GM23338 (cell line): ENCODE data around the gene TOM1L1.

Experiments used
- CREB1 ChIP-seq: fragments of 250-450 bp; sonication (Bioruptor Pico); IDR thresholded peaks from 2 replicates; pipeline ENCODE4 v1.5.0; 2020; ENCODE audit warnings: low read depth, mild to moderate bottlenecking, moderate library complexity
- EZH2 ChIP-seq: fragments of 200-600 bp; sonication (generic); IDR thresholded peaks from one replicate; pipeline ENCODE4 v1.8.0; 2017; ENCODE audit warnings: antibody characterized with exemption, mild to moderate bottlenecking, low read depth; ENCODE audit not compliant: unreplicated experiment
- EZH2phosphoT487 ChIP-seq: fragments of 200-600 bp; sonication (generic); IDR thresholded peaks from one replicate; pipeline ENCODE4 v1.8.1; 2018; ENCODE audit warnings: antibody characterized with exemption; ENCODE audit not compliant: unreplicated experiment
- JUNB ChIP-seq: IDR thresholded peaks from one replicate; pipeline ENCODE4 v1.6.1; 2016; ENCODE audit warnings: antibody characterized with exemption; ENCODE audit not compliant: unreplicated experiment
- NANOG ChIP-seq: IDR thresholded peaks from 2 replicates; pipeline ENCODE4 v1.6.1; 2016; ENCODE audit warnings: antibody characterized with exemption, borderline replicate concordance
- POLR2AphosphoS5 ChIP-seq: IDR thresholded peaks from 2 replicates; pipeline ENCODE4 v1.6.1; 2016; ENCODE audit warnings: antibody characterized with exemption, low read depth
- STAT1 ChIP-seq: IDR thresholded peaks from one replicate; pipeline ENCODE4 v1.6.1; 2016; ENCODE audit warnings: antibody characterized with exemption; ENCODE audit not compliant: unreplicated experiment
- ZNF114 ChIP-seq: fragments of 250-450 bp; sonication (Bioruptor Pico); IDR thresholded peaks from 2 replicates; pipeline ENCODE4 v1.5.0; 2020; ENCODE audit warnings: mild to moderate bottlenecking, moderate library complexity
- TF ChIP-seq, protein P1 (sequence below), 2 experiments: fragments of 200-600 bp in 1 of 2; sonication (generic) in 1 of 2; conservative IDR thresholded peaks; 2 replicates each; pipeline versions ENCODE4 v1.5.1 to v1.6.1; 2016 to 2017; ENCODE audit warnings: antibody characterized with exemption in 2 of 2, low read depth in 2 of 2, mild to moderate bottlenecking in 2 of 2, moderate library complexity in 1 of 2
- TF ChIP-seq, protein P2 (sequence below): IDR thresholded peaks from one replicate; pipeline ENCODE4 v1.6.1; 2018; ENCODE audit warnings: antibody characterized with exemption; ENCODE audit not compliant: unreplicated experiment
- TF ChIP-seq, protein P3 (sequence below): IDR thresholded peaks from 2 replicates; pipeline ENCODE4 v1.6.1; 2016; ENCODE audit warnings: antibody characterized with exemption

DNA sequence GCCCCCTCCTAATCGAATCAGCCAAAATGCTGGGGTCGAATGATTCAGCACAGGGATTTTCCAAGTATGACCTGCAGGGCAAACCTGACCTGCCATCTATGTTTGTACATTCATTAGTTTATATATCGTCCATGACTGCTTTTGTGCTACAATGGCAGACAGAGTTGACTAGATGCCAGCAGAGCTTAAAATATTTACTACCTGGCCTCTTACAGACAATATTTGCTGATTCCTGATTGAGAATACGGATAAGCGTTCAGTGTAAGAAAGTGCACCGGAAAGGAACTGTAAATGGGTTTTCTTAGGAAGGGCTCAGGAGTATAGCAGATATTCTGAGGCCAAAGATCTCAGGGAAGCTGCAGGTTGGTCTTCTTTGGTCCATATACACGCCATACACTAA is 11.7 kb upstream of the TOM1L1 start:
- TF ChIP-seq EZH2phosphoT487, result no peak
- TF ChIP-seq, protein P1, sequence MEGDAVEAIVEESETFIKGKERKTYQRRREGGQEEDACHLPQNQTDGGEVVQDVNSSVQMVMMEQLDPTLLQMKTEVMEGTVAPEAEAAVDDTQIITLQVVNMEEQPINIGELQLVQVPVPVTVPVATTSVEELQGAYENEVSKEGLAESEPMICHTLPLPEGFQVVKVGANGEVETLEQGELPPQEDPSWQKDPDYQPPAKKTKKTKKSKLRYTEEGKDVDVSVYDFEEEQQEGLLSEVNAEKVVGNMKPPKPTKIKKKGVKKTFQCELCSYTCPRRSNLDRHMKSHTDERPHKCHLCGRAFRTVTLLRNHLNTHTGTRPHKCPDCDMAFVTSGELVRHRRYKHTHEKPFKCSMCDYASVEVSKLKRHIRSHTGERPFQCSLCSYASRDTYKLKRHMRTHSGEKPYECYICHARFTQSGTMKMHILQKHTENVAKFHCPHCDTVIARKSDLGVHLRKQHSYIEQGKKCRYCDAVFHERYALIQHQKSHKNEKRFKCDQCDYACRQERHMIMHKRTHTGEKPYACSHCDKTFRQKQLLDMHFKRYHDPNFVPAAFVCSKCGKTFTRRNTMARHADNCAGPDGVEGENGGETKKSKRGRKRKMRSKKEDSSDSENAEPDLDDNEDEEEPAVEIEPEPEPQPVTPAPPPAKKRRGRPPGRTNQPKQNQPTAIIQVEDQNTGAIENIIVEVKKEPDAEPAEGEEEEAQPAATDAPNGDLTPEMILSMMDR (conservative IDR thresholded peaks at IDR 0.05; ENCODE audit: low read depth in 2 of 2), result no peak
- no peak for TF ChIP-seq POLR2AphosphoS5
- TF ChIP-seq EZH2, result no peak
- TF ChIP-seq CREB1, result no peak
- TF ChIP-seq JUNB, result no peak
- no peak for TF ChIP-seq ZNF114 (CRISPR knock-in tag)
- TF ChIP-seq, protein P2, sequence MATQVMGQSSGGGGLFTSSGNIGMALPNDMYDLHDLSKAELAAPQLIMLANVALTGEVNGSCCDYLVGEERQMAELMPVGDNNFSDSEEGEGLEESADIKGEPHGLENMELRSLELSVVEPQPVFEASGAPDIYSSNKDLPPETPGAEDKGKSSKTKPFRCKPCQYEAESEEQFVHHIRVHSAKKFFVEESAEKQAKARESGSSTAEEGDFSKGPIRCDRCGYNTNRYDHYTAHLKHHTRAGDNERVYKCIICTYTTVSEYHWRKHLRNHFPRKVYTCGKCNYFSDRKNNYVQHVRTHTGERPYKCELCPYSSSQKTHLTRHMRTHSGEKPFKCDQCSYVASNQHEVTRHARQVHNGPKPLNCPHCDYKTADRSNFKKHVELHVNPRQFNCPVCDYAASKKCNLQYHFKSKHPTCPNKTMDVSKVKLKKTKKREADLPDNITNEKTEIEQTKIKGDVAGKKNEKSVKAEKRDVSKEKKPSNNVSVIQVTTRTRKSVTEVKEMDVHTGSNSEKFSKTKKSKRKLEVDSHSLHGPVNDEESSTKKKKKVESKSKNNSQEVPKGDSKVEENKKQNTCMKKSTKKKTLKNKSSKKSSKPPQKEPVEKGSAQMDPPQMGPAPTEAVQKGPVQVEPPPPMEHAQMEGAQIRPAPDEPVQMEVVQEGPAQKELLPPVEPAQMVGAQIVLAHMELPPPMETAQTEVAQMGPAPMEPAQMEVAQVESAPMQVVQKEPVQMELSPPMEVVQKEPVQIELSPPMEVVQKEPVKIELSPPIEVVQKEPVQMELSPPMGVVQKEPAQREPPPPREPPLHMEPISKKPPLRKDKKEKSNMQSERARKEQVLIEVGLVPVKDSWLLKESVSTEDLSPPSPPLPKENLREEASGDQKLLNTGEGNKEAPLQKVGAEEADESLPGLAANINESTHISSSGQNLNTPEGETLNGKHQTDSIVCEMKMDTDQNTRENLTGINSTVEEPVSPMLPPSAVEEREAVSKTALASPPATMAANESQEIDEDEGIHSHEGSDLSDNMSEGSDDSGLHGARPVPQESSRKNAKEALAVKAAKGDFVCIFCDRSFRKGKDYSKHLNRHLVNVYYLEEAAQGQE, result no peak
- no peak for TF ChIP-seq STAT1
- TF ChIP-seq, protein P3, sequence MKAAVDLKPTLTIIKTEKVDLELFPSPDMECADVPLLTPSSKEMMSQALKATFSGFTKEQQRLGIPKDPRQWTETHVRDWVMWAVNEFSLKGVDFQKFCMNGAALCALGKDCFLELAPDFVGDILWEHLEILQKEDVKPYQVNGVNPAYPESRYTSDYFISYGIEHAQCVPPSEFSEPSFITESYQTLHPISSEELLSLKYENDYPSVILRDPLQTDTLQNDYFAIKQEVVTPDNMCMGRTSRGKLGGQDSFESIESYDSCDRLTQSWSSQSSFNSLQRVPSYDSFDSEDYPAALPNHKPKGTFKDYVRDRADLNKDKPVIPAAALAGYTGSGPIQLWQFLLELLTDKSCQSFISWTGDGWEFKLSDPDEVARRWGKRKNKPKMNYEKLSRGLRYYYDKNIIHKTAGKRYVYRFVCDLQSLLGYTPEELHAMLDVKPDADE, result no peak
- TF ChIP-seq NANOG, result no peak
